HG02884 (cell line): ENCODE measurements around the gene FTSJ3.
"Not testable (repeated sequence)": the region's sequence is repeated elsewhere in the genome, so short reads cannot be mapped to it uniquely, and the experiment has no call there.

Source experiments
- ATAC-seq: cut with Tn5 transposase; IDR thresholded peaks from one replicate; pipeline ENCODE4 v1.9.1; 2021; ENCODE audit warnings: mild to moderate bottlenecking, moderate library complexity; ENCODE audit not compliant: unreplicated experiment

The FTSJ3 gene

DNA sequence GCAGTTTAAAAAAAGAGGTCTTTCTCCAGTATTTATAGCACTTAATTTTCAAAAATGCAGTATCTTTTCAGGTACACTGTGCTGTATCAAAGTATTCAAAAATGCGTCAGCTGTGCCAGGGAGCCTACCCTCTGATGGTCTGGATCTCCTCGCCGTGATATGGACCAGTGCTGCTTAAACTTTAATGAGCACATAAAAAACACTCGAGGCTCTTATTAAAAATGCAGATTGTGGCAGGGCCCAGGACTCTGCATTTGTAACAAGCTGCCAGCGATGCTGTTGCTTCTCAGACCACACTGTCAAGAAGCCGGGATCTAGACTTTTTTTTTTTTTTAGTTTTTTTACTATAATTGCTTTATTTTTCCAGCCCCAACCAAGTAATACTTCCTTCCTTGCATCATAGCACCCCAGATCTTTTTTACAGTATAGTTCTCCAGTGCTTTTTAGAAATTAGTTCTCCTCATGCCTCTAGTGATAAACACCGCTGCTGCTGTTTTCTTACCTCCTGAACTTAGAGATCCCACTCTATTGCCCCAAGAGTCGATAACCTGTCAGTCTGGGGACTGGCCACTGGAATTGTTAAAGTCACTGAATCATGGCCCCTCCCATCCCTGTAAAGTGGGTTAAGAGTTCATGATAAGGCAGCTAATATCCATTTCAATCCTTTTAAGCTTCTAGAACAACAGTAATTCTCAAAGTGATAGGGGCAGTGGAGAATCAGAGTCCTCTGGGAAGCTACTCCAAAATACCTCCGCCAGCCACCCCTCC, 16.6 kb upstream of the FTSJ3 start:
- no peak for ATAC-seq

DNA sequence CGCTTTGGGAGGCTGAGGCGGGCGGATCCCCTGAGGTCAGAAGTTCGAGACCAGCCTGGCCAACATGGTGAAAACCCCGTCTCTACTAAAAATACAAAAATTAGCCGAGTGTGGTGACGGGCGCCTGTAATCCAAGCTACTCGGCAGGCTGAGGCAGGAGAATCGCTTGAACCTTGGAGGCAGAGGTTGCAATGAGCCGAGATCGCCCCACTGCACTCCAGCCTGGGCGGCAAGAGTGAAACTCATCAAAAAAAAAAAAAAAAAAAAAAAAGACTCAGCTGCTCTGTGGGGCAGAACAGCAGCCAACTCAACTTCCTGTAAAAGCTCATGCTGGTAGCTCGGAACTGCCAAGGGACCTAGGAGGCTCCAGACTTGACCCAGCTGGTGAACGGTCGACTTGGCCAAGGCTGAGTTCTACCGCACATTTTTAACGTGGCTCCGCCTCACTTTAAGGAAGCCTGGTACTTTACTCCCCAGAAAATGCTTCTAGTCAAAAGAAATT, 16.0 kb upstream of the FTSJ3 start:
- not testable (repeated sequence) for ATAC-seq

DNA sequence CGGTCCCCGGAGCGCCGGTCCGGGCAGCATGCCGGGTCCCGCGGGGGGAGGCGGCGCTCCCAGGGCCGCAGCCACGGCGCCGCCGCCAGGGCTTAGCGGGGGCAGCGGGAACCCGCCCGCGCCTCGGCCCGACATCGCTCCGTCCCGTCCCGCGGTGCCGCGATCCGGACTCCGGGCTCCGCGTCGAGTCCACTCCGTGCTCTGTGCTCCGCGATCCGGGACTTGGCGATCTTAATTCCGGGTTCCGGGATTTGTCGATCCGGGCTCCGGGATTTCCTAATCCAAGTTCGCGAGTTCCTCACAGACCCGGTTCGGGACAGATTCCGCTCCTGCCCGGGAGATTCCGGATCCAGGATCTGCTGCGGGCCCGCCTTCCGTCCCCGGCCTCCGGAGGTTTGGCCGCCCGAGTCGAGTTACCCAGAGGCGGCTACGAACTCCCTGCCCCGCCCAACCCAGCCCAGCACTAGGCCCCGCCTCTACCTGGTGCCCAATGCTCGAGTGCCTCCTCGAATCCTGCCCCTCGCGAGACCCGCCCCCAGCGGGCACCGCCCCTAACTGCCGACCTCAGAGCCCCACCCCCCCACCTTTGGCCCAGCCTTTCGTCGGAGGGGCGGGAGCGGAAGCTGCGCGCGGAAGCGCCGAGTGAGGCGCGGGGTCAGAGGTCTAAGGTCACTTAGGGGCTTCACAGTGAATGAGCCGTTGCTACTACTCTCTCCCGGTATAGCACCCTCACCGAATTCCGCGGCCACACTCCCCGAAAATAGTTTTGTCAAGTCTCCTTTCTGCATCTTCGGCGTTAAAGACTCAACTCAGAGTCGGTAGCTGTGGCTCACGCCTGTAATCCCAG, 15.3 kb upstream of the FTSJ3 start, which contains the start of gene SMARCD2:
TSS of gene SMARCD2 (minus strand) at position 146 of the 847 bp plus-strand sequence. CDS start at position 135, 11 bp downstream.
- peak; percentile 72 for ATAC-seq

DNA sequence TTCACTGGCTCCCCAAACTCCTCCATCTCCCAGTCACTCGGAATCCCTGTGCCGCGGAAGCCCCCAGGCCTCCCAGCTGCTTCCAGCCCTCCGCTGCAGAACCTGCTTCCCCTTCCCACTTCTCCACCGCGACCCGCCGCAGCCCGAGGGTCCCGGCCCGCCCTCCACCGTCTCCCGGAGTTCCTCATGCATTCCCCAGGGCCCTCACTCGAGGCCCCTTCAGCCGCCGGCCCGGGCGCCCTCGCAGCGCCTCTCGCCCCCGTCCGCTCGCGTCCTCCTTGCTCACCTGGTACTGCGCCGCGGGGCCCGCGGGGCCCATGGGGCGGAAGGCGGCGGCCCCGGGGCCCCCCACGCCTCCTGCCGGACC, 14.7 kb upstream of the FTSJ3 start:
- peak; percentile 28 for ATAC-seq

DNA sequence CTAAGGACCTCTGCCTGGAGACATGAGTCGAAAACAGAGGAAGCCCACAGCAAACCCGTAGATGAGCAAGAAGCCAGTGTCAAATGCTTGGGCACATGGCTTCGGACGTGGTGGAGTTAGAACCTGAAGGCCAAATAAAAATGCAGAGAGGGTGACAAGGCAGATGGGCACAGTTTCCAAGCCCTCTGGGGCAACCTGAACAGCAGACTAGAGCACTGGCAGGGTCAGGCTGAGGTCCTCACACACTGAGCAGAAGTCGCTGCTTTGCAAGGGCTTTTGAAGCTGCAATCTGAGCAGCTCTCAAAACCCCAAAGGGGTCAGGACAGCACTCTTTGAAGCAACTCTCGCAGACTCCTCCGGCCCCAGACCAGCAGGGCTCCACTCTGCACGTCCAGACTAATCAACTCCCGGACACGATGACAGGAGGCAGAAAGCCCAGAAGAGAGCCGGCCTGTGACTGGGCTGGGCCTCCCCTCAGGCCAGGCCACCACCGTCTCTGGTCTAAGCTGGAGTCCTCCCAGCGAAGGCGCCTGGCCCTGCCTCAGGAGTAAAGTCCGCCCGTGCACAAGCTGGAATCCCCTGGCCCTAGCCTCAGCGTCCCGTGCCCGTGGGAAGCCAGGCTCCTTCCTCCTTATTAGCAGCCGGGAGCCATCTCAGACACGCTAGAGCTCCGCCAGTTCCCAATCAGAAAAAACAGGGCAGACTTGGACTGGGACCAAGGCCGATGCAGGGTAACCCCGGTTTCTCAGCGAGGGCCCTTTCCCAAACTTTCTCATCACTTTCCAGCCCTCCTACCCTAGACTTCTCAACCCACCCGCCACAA, 14.1 kb upstream of the FTSJ3 start:
- ATAC-seq: no peak

DNA sequence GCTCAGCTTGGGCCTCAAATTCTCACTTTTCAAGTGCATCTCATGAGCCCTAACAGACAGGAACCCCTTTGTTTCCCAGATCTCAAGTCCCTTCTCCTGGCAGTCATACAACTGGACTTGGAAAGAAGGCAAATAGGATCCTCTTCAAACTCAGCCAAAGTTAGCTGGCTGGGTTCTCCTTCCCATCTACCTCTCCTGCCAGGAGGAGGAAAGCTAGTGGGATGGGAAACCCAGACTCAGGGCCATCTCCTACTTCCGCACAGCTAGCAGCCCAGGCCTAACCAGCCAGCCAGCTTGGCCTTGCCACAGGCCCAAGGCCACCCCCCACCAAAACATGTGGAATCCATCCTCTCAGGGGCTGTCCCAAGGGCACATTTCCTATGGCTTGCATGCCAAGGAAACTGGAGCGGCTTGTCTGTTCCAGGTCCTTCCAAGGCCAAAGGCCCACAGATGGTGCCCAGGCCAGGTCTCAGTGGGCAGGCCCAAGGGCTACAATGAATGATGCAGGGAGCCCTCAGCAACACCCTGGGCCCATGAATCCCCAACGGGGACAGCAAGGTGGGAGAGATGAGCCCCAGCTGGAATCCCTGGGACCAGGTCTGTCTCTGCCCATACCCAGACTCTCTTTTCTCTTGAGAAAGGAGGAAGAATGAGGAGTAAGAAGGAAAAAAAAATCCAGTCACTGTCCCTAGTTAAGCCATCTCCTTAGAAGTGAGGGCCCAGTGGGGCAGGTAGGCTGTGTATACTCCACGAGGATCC, 13.3 kb upstream of the FTSJ3 start:
- ATAC-seq: no peak

DNA sequence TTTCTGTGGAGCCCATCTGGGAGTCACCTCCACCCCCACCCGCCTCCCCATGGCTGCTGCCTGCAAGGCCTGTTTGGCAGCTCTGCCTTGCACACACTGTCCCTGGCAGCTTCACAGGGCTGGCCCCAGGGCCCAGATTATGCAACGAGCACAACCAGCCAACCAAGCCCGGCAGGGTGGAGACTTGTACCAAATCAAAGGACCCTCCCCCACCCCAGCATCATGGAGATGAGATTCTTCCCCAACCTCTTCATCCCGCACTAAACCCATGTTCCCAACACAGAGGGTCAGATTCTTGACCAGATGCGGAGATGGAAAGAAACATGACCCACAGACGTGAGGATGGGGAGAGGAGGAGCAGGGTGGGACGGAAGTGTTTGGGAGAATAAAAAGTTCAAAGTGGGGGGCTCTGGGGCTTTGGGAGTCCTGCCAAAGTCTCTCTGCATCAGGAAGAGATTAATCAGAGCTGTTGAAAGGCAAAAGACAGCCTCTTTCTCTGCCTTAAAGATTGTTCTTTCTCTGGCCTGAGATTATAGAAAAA, 11.2 kb upstream of the FTSJ3 start:
- no peak for ATAC-seq

DNA sequence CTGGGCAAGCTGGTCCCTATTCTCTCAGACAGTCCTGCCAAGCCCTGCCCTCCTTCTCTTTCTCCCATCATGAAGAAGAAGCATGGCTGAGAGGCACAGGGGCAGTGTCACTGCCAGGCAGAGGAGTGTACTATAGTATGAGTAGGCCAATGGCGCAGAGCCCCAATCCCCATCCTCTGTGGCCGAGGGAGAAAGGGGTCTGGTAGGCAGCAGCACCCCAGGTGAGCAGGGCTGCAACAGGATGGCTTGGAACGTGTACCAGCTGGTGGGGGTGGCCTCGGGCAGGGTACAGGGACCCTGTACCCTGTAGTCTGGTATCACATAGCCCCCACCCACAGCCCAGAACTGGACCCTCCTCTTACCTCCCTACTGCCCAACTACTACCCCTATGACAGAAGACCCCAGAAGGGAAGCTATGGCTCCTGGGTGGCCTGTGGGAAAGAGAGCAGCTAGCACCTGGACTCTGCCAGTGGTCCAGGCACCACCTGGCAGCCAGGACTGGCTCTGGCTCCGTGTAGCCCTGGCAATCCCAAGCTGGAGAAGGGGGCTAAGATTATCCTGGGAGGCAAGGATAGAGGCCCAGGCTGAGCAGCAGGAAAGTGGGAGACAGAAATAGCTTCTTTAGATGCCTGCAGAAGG, 10.6 kb upstream of the FTSJ3 start:
- ATAC-seq: no peak

DNA sequence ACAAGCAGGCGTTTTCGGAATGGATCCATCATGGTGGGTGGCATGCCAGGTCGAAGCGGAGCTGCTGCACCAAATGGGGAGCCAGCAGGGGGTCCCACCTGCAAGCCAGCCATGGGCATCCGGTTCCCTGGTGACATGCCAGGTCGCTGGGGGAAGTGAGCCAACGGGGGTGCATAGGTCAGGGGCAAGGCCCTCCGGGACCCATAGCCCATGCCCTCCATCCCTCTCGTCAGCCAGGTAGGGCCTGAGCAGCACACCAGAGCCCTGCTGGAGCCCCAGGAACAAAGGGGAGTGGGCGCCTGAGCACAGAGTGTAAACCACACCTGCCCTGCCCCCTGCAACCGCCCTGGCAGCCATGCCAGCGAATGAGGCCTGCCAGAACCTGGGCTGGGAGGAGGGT, 10.0 kb upstream of the FTSJ3 start:
- no peak for ATAC-seq

DNA sequence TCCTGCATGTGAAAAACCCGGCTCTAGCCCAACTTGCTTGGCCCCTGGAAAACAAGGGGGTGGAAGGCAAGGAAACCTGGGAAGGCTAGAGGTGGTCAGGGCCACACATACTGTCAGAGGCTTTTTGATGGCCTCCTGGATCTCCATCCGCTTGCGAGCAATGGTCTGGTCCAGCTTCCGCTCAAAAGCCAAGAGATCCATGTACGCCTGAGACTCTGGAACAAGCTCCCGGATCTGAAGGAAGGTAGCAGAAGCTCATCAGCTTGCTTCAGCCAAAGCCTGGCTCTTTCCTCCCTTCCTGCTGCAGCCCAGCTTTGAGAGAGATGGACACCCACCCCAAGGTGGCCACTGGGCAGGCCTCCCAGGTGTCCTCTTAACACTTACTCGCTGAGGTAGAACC, 9.3 kb upstream of the FTSJ3 start:
- ATAC-seq: no peak

DNA sequence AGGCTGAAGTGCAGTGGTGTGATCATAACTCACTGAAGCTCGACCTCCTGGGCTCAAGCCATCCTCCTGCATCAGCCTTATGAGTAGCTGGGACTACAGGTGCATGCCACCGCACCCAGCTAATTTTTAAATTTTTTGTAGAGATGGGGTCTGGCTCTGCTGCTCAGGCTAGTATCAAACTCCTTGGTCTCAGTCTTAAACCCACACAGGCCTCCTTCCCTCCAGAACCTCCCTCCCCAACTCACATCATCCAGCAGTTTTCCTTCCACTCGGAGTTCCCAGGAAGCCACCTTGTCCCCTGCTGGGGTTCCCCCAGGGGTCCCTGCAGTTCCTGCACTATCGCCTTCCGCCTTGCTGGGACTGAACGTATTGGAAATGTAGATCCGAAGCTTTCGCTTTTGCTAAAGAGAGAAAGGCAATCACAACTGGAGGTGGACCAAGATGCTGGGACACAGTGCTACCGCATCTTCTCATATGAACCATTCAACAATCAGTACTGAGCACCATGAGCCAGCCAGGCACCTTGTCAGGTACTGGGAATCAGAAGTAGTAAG, 7.8 kb upstream of the FTSJ3 start:
- ATAC-seq: no peak

DNA sequence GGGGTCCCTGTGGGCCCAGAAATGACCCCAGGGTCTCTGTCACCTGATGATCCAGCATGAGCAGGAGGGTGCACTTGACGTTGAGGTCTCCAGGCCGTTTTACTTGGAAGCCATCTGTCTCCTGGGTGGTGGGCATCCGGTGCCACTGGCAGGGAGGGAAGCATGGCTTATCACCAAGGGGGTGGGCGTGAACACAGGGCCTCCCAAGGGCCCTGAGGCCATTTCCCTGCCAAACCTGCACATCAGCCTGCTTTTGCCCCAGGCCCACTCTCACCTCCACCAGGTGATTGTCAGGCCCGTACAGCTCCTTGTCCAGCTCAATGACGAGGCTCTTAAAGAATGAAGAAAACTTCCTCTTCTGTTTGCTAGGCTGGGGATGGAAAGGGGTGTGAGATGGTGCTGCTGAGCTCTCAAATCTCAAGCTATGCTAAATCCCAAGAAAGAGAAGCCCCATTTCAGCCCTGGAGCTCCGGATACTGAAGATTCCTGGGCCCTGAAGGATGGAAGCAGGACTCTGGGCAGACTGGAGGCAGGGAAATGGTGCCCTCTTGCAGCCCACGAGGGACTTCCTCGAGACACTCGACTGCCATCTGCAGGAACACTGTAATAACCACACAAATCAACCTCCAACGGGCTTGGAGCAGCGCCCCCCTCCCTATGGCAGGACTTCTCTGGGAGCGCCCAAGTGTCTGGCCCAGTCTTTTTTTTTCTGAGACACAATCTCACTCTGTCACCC, 7.1 kb upstream of the FTSJ3 start:
- no peak for ATAC-seq

DNA sequence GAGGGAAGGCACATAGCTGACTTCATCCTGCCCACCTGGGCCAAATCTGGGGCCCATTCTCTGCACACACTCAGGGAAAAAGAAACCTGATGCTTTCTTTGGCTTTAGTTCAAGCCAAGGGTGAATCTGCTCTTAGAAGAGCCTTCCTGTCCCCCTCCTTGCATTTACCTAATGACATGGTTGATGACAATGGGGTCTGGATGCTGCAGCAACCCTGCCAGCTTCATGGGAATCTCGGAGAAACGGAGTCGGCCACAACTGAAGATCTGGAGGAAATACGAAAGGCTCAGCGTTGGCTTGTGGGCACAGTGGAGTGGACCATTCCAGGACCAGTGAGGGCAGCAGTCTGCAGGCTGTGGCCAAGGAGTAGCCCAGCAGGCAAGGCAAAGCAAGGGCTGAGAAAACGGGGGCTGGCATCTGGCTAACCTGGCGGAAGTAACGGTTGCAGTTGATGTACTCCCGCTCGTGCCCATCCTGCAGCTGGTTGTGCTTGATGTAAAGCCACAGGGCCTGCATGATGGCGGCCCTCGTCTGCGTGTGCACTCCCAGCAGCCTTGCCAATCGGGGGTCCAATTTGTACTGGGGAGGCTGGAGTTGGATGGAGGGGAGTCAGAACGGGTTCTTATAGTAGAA, 6.4 kb upstream of the FTSJ3 start:
- ATAC-seq: no peak

DNA sequence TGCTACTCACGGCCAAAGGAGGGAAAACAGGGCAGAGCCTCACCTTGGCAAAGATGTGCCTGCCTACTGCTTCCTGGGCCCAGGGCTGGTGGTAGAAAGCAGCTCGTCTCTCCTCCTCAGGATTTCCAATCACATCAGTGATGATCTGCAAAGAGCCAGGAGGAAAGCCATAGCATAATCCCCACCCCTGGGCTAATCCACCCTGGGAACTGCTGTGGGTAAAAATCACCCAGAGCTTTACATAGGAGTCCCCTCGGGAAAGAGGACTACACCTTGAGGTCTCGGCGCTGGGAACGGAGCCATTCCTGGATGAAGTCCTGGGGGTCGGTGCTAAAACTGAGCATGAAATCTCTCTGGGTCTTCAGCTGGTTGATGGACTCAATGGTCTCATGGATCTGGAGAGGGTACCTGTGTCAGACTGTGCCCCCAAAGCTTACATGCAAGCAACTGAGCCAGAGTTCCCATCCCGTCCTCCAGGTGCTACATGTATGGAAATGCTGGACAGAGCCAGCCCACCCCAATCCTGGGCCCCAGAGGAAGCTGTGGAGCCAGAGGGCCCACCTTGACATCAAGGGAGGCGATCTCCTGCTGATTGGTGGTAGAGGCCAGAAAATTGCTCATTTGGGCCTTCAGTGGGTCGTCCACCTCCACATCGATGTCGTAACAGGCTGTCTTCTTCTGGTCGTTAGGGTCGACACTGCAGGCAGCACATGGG, 5.7 kb upstream of the FTSJ3 start:
- no peak for ATAC-seq

DNA sequence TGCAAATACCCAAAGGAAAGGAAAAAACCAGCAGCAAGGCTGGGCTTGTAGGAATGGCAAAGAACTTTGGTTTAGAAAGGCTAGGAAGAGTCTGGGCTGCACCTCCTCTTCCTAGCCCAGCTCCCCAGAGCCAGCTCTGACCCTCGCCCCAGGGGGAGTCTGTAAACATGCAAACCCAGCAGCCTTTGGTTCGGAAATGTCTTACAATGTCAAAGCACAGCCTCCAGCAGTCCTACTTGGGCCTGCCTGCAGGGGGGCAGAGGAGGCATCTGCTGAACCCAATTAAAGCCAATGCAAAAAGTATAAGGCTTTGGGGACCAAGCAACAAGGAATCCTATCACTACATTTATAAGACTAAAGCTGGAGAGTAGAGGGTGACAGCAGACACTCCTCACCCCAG, 5.0 kb upstream of the FTSJ3 start:
- ATAC-seq: no peak

DNA sequence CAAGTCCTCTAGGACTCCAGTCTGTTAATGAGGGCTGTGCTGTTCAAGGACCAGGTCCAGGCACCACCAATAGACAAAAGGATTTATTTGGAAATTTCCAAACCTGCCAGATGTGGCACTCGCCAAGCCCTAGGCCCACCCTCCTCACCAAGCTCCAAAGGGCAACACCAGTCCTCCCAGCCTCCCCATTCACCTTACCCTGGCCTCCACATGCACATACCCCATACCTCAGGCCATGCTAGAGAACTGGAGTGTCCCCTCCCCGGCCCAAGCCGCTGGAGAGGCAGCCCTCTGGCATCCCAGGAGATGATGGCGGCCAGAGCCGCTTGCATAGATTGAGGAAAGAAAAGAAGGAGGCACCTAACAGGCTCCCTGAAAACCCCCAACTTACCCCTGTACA, 4.6 kb upstream of the FTSJ3 start:
- no peak for ATAC-seq

DNA sequence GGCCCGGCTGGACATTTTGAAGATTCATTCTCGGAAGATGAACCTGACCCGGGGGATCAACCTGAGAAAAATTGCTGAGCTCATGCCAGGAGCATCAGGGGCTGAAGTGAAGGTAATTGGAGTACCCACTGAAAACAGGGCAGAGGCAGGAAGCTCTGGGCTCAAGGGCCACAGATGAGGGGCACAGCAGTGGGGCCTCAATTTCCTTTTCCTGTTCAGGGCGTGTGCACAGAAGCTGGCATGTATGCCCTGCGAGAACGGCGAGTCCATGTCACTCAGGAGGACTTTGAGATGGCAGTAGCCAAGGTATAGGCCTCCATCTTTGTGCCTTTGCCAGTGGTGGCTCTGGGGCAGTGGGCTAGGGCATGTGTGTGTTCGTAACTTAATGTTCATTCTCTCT, 4.0 kb upstream of the FTSJ3 start:
- no peak for ATAC-seq
